HG03097 (cell line): ENCODE data around the gene NCAN.

Experiments used
- ATAC-seq: cut with Tn5 transposase; IDR thresholded peaks from one replicate; pipeline ENCODE4 v1.9.1; 2021; ENCODE audit not compliant: unreplicated experiment, low FRiP score

Gene NCAN

DNA sequence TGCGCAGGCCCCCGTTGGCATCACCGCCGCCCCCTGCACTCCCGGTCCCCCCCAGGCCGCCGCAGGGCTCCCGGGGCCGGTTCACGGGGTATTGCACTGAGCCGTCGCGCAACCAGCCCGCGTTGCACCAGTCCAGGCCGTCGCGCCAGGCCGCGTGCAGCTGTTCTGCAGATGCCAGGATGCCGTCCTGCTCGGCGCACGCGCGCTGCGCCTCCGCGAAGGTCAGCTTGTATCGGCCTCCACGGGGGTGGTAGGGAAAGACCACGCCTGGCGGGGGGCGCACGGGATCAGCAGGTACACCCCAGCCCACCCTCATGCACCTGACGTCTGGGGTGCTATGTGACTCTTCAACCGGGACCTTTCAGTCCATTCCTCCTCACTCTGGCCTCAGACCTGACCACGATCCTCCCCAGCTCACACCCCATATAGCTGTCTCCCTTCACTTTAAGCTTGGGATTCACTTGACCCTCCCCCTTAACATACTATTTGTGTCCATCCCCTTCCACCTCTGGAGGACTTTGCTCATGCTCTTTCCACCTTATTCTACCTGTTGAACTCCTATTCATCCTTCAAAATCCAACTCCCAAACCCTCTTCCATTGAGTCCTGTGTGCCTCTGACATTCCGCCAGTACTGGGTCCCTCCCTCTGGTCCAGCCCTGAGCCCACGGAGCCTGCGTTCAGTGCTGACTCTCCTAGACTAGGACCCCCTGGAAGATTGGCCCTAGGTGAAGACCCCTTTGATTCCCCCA, 47.0 kb downstream of the NCAN start:
- no peak for ATAC-seq

DNA sequence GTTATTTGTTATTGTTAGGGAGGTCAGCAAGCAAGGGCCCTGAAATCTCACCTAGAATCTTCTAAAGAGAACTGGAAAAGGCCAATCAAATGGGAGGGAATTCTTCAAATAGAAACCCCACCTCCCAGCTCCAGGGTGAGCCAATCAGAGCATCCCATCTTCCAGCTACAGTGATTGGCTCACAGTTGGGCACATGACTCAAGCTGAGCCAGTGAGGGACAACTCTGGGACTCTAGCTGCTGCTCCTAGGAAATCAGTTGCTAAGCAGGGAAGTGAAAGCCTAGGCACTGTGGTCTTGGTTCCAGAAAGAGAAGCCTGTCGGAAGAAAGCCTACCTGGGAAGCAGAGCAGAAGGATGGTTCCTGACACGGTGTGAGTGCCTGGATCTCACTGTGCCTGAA, 48.0 kb downstream of the NCAN start:
- no peak for ATAC-seq

DNA sequence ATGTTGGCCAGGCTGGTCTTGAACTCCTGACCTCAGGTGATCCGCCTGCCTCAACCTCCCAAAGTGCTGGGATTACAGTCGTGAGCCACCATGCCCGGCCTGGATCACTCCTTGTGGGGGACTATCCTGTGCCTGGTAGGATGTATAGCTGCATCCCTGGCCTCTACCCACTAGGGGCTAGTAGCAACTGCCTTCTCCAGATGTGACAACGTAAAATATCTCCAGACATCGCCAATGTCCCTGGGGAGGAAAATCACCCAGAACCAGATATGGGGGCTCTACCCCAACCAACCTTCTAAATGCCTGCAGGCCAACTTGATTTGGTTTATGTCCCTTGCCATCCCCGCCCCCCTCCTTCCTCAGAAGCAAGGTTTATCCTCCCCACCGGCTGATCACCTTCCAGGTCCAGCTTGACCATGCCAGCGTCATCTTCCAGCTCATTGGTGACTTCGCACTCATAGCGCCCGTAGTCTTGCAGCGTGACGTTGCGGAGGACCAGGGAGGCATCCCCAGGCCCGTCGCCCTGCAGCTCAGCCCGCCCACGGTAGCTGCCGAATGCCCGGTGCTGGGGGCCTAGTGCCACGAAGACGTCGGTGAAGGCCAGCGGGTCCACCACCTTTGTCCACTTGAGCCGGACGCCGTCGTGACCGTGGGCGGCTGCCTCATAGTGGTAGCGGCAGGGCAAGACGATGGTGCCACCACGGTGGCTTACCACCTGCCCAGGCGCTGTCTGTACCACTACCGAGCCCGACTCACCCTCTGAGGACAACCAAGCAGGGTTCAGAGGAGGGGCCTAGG, 48.9 kb downstream of the NCAN start:
- no peak for ATAC-seq

DNA sequence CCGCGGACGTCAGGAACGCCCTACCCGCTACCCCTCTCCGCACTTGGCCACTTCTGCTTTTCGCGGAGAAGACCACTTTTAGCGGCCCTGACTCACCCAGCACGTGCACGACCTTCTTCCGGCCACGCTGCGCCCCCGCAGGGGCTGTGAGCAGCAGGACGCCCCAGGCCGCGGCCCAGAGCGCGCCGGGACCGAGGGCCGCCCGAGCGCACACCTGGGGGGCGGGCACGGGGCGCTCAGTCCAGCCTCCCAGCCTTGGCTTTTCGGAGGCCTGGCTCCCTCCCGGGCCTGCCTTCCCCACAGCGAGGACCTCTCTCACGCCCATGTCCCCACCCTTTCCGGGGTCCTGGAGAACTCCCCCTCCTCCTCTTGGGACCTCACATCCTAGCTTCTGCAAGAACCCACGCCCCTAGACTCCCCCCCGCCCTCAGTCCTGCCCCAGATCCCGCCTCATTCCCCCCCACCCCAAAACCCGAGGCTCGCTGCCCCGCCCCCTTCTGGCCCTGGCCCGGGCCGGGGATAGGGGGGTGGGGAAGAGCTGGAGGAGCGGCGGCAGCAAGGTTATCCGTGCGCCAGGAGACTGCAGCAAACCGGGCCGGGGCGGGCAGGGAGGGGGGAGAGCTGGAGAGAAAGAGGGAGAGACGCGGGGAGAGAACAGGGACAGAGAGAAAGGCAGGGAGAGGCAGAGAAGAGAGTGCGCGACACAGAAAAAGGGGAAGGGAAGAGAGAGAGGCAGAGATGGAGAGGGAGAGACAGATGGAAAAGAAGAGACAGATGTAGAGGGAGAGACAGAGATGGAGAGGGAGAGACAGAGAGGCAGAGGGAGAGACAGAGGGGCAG, 49.8 kb downstream of the NCAN start:
- ATAC-seq = no peak

DNA sequence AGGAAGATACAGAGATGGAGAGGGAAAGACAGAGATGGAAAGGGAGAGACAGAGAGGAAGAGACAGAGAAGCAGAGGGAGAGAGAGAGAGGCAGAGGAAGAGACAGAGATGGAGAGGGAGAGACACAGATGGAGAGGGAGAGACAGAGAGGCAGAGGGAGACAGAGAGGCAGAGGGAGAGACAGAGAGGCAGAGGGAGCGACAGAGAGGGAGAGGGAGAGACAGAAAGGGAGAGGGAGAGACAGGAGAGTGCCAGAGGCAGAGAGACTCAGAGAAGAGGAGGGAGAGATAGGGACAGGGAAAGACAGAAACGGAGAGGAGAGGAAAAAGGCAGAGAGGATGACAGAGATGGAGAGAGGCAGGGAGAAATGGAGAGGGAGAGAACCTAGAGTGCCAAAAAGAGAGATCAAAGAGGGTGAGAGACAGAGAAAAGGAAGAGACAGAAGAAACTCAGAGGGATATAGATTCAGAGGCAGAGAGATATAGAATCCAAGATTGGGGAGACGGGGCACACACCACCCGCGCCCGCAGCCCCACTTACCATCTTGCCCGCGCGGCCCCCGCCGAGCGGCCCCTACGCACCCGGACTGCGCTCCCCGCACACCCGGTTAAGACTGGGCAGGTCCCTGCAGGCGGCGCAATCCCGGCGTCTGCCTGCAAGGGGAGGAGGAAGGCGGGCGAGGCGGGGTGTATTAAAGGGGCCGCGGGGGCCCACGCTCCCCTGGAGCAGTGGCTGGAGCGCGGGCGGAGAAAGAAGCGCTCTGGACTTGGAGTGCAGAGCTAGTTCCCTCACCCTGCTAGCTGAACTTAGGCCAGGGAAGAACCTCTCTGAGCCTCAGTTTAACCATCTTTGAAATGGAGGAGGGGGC, 50.7 kb downstream of the NCAN start:
- ATAC-seq = no peak

DNA sequence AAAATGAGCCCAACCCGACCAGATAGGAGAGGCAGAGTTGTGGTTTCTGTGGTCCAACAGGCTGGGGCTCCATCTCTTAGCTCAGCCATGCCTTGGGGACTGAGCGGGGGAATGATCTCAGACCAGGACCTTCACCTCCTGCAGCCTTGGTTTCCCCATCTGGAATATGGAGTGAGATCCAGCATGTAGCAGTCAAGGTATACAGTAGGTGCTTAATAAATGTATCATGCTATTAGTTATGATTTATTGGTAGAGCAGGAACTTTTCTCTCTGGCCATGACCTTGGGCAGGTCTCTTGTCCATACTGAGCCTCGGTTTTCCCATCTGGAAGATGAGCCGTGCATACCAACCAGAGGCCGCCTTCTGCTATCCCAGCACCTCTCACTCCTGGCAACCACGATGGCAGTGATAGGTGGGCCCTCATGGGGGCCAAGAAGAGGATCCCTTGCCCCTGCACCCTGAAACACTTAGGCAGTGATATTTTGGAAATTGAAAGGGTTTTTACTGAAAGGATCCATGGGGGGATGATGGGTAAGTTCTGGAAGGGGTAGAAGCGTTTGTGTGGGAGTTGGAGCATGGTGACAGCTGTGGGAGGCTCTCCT, 52.2 kb downstream of the NCAN start:
- no peak for ATAC-seq

DNA sequence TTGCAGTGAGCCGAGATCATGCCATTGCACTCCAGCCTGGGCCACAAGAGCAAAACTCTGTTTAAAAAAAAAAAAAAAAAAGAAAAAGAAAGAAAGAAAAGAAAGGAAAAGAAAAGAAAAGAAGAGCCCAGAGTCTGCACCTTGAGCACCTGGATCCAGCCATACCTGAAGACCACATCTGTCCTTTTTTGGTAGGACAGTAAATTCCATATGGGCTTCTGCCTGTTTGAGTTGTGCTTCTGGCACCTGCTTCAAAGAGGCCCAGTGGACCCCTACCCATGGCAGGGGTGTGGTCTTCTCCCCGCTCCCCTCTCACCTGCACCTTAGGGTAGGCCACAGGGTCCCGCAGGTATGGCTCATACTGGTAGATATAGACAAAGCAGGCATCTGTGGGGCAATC, 55.5 kb downstream of the NCAN start:
- no peak for ATAC-seq

DNA sequence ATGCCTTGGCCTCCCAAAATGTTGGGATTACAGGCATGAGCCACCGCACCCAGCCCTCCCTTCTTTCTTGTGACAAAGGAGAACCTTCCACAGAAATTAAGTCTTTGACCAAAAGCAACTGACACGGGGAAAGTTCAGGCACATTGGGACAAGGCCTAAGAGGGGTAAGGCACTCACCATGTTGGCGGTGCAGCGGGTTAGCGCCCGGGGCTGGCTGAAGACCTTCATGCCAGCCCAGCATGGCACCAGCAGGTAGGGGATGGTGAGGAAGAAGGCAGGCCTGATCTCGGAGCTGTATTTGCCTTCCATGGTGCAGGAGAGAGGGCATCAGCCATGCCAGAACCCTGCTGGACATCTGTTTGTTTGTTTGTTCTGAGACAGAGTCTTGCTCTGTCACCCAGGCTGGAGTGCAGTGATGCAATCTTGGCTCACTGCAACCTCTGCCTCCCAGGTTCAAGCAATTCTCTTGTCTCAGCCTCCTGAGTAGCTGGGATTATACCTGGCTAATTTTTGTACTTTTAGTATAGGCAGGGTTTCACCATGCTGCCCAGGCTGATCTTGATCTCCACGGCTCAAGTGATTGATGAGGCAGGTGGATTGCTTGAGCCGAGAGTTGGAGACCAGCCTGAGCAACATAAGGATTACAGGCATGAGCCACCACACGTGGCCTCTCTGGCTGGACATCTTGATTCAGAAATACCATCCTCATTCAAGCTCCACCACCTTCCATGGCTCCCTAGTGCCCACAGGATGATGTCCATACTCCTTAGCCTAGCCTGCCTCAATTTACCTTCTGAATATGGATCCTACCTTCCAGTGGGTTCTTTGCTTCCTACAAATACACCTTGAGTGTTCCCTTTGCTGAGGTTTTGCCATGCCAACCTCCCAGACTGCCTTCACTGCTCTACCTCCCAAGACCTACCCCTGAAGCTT, 57.0 kb downstream of the NCAN start:
- ATAC-seq = no peak

DNA sequence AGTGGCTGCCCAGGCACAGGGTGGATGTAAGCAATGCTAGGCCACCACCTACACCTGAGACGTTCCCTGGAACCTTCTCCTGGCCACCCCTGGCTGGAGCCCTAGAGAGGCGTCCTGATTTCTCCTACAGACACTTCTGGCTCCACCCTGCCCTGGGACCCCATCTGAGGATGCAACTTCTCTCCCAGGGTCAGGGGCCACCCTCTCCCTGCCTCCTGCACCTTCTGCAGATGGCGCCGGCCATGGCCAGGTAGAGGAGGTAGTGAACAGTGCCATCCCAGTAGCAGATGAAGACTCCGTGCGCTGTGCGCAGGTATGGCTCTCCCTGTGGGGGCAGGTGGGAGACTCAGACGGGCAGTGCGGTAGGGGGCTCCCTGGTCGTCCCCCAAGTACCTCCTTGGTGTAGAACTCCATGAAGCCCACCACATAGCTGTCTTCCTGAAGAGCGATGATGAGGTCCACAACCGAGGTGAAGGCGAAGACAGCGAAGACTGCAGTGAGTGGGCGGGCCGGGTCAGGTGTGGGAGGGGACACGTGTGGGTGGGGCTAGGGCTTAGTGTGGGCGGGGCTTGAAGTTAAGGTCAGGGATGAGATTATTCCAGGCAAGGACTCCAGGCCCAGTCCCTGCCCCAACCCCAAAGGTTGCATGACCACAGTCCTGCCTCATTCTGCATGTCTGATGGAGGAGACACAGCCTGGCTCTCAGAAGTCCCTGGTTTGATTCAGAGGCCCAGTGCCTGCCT, 58.4 kb downstream of the NCAN start:
- no peak for ATAC-seq

DNA sequence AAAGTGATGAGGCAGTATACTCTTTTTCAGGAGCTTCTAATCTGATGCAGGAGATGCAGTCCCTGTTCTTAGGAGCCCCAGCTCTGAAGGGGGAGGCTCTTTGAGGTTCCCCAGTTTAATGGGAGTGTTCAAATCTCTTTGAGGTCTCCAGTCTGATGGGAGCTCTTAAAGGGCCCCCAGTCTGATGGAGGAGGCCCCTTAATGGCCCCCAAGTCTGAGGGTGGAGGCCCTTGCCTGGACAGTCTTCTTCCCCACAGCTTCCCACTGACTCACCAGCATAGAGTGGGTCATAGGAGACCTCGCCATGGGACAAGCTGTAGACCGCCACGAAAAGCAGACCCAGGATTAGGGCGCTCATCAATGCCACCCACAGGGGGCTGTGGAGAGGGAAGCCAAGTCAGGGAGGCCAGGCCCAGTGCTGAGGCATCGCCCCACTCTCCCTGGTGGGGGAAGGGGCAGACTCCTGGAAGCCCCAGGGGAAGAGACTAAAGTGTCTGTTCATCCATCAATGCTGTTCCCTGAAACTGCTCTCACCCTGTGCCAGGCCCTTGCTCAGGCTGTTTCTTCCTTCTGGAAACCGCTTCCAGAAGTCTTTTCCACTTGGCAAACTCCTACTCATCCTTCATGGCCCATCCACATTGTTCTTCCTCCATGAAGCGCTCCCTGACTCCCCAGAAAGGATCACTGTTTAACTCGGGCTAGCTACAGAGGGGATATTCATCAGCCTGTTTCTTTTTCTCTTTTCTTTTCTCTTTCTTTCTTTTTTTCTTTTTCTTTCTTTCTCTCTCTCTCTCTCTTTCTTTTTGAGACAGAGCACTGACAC, 59.2 kb downstream of the NCAN start:
- no peak for ATAC-seq

DNA sequence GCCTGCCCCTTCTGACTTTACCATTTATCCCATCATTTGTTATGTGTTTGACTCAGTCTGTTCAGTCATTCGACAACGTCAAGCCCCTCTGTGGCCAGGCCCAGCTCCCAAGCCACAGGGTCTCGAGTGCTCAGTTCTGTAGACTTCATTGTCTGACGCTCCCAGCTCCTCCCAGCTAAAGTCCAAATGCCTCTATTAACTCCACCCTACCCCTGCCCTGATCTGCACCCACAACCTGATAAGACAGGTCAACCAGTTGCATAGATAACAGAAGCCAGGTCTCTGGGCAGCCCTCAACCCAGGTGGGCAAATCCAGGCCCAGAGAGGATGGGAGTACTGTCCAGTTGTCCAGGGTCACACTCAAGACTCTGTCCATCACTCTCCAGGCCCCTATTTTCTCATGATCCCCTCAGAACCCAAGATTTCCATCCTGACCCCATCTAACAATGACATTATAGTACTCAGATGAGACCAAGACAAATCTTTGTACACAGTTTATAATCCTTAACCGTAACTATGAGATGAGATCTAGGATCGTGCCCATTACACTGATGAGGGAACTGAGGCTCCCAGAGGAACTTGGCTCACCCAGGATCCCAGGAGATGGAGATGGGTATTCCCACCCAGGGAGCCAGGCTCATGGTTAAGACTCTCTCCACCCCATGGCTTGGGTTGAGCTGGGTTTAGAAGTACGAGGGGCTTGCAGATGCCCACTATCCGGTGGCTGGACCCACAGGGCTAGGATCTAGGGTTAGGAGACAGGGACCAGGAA, 60.3 kb downstream of the NCAN start:
- ATAC-seq = no peak

DNA sequence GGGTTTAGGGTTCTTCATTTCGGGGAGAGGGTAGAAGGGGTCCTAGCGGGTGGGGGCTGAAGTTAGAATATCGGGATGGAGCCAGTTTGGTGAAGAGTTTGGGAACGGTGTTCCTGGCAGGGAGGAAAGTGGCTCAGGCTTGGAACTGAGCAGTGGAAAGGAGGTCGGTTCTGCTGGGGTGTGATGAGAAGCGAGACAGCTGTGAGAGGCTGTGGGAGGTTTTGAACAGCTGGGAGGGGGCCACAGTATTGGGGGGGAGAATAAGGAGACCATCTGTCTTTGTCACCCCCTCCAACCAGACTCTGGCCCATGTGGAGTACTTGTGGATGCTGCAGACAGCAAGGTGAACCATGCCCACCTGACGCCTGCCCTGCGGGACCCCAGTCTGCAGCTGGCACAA, 62.4 kb downstream of the NCAN start:
- ATAC-seq = no peak

DNA sequence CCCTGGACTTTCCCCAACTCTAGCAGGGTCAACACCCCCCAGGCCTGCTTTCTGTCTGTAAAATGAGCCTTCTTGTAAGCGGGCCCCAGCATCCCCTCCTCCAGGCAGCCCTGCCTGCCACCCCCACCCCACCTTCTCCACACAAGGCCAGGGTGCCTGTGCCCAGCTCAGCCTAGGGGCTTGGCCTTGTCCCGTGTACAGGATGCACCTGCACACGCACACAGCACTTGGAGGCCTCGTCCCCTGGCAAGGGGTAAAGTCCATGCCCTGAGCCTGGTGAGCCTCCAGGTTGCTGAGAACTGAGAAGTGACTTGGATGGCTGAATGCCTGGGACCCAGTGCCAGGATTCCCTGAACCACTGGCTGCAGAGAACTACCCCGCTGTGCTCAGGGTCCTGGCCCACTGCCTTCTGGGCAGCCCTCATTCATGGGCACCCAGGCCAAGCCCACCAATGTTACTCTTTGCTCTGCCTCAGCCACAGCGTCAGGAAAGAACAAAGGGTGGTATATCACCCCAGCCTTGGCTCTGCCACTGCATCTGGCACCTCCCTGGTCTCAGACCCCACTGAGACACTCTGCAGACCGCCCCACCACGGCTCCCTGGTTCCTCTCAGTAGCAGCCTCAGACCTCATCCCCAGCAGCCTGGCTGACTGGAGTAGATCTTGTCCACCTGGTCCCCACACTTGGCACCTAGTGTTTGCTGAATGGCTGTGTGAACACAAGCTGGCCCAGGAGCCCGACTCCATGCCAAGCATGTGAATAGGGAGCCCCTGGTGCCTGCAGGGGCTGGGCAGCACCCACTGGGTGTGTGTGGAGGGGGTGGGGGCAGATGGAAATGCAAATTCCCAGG, 63.2 kb downstream of the NCAN start:
- ATAC-seq = no peak

DNA sequence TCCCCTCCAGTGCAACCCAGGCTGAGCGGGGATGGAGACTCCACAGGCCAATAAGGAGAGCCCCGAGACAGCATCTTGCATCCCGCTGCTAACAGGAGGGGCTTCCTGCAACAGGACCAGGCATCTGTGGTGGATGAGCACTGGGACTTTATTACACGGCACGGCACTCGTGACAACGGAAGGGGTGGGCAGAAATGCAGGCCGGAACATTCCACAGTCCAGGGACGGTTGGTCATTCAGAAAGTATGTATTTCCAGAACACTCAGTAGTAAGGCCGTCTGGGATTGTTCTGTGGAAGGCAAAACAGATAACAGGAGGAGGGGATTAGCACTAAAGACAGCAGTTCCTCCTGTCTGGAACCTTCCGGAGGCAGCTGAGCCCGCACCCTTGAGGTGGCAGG, 64.6 kb downstream of the NCAN start:
- ATAC-seq = no peak

DNA sequence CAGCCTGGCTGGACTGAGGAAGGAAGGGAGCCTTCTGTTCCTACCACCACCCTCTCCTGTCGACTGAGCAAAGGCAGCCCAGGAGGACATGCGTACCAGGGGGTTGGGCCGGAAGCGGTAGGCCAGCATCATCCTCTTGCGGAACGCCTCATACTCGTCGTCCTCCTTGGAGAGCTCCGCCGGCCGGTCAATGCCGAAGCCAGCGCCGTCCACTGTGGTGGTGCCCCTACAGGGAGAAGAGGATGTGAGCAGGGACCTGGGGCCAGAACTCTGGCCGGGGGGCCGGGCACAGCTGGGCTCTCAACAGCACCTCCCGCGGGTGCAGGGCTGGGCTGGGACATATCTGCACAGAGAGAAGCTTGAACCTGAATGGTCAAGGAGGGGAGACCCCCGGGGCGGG, 65.1 kb downstream of the NCAN start:
- ATAC-seq = no peak

DNA sequence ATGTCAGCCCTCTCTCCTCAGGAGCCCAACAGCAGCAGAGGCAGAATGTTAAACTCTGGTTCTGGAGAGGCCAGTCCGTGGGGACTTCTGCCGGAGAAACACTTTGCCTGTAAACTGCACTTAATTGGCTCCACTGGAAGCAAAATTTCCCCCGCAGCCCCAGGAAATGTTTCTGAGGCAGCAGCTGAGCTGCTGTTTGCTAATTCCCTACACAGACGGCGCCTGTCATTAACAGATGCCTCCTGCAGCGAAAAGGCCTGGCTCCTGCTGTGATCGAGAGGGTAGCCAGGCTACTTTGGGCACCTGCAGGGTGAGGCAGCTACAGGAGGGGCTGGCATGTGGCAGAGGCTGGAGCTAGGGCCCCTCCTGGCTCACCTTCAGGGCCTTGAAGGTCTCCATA, 66.6 kb downstream of the NCAN start:
- ATAC-seq = no peak
